NCI-H146 treated with DMSO at 0.1 percent for 48 hours (cell line): ENCODE data around the gene AATK.

Experiments used
- DNase-seq: peaks from one replicate; lab custom pipeline; 2025; ENCODE audit not compliant: unreplicated experiment; lab: John Stamatoyannopoulos, UW

Gene AATK

DNA sequence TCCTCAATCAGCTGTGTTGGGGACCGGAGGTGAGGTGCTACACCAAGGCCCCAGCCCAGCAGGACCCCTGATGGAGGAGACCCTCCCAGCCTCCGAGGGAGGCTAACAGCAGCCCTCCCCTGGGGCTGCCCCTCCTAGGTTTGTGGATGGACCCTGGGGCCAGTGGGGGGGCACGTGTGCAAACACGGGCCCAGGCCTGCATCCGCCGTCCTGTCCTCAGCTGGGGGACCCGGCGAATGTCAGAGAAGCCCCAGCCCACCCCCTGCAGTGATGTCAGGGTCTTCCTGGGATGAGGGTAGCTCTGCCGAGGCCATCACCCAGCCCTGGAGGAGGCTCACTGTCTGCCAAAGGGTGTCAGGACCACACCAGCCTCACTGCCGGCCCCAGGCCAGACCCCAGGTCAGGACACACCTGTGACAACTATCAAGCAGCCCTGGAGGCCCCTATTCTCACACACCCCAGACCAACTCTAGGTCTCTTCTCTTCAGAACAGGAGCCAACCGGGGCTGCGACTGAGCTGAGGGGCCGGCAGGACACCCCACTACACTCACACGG lies 30.0 kb upstream of the AATK start:
- DNase-seq: no peak

DNA sequence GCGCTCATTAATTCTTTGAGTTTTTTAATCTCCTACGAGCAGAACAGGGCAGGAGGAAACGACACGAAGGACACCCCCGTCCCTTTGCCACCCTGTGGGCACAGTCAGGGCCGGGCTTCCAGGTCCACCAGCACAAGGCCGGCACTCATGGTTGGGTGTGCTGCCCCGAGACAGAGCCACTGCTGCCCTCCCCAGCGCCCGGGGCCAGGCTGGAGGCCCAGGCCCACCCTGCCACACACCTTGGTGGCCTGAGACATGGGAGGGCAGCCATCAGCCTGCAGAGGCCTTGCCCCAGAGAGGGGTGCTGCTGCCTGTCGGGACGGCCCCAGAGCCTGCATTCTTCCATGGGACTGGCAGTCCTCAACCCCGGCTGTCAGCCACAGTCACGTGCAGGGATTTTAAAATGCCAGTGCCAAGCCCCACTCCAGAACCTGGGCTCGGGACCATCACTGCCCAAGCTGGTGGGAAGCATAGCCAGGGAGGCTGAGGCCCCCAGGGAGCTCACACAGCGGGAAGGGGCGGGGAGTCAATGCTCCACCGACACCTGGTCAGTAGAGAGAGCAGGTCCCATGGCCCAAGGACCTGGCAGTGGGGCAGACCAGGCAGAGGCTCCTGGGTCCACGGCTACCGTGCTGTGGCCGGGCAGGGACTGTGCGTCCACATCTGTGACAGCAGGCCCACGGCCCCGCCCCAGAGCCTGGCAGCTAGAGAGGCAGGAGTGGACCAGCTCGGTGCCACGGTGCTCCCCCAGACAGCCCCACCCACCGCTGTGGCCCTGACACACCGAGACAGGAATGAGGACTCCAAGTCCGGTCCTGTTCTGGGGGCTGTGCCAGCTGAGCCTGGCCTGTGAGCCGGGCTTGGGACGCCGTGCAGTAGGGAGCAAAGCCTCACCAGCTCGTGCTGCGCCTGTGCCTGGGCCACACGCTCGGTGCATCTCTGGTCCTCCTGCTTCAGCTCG lies 29.2 kb upstream of the AATK start:
- no peak for DNase-seq

DNA sequence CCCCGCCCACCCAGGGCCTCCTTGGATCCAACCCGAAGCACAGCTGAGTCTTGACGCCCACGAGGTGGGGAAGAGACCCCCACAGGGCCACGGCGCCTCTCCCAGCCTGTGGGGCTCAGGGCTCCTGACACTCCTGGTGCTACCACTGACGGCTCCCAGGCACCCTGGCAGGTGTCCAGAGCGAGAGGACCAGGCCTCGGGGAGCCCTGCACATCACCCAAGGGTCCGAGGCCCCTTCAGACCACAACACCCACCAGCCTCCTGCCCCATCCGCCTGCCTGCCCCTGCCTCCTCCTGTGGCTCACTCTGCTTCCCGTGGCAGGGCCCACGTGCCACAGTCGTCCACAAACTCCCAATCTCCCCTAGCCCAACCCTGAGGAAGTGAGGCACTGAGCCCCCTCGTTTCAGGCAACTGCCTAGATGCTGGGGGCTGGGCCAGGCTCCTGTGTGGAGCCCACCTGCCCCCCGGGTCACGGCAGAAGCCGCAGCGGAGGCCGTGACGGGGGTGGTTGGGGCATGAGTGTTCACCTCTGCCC lies 28.3 kb upstream of the AATK start:
- DNase-seq: no peak

DNA sequence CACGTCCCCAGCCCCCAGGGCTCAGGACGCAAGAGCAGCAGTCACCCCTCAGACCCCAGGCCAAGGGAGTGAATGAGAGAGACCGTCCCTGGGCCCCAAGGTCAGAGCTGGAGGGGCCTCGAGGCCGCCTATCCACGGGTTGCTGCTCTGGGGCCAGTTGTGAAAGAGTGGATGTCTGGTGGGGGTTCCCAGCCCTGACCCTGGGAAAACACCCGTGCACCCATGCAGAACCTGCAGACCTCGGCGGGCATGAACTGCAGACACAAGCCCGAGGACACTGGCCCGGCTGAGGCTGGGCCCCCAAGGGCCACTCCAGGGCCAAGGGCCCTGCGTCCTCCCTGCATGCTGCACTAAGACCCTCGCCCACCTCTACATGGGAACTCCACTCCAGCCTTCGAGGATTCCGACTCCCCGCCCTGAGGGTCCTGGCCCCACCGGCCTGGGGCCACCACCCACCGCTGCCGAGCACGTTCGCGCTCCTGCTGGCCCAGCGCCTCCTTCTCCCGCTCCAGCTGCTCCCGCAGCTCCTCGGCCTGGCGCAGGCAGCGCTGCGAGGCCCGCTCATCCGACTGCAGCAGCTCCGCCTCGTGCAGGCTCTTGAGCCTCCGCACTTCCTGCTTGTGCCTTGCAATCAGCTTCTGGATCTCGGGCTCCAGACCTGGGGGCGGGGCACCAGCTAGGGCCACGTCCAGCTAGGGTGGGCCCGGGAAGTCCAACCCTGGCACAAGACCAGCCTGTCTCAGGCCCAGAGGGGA lies 27.6 kb upstream of the AATK start:
- DNase-seq: no peak

GRCh38 chr17:81193051-81193410 lies 27.0 kb upstream of the AATK start:
- DNase-seq: no peak

GRCh38 chr17:81192386-81193050 lies 26.5 kb upstream of the AATK start:
- DNase-seq: no peak

DNA sequence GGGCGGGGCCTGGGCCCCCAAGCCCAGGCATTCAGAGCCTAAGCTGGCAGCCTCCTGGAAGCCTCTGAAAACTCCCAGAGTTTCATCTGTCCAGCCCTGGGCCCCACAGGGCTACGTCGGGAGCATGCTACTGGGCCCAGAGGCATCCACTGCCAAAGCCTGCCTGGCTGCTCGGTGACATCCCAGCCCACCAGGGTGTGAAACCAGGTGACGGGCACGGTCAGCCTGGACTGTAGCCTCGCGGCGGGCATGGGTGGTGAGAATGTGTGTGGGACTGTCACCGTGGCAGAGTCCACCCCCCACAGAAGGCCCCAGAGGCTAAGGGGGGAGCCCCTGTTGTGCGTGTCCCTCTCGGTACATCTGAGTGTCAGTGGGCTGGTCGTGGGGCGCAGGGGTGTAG lies 25.6 kb upstream of the AATK start:
- DNase-seq: no peak

DNA sequence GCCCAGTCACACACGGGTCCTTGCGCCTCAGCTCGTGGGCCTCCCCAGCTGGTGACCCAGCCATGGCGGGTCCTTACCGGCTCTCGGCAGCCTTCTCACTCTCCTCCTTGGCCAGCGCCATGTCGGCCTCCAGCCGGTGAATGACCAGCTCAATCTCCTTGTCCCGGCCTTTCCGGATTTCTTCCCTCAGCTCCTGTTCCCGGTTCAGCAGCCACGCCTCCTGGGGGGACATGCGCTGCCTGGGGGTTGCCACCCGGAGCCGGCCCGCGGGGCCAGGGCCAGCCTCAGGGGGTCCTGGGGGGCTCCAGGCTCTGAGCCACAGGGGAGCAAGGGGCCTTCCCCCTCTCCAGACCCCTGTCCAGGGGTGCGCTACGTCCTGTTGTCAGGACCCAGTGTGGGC lies 25.1 kb upstream of the AATK start:
- DNase-seq: no peak

DNA sequence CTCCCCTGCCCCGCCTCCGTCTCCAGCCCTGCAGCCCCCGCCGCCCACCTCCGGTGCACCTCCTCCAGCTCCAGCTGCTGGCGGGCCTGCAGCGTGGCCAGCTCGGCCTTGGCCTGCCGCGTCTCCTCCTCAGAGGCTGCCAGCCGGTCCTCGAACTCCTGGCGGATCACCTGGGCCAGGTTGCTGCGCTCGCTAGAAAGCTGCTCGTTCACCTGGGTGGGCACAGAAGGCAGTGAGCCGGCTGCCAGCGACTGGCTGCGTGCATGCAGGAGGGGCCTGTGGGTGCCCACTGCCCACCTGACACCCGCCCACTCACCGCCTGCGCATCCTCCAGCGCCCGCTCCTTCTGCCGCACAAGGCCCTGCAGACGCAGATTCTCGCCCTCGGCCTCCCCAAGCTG lies 24.6 kb upstream of the AATK start:
- no peak for DNase-seq

DNA sequence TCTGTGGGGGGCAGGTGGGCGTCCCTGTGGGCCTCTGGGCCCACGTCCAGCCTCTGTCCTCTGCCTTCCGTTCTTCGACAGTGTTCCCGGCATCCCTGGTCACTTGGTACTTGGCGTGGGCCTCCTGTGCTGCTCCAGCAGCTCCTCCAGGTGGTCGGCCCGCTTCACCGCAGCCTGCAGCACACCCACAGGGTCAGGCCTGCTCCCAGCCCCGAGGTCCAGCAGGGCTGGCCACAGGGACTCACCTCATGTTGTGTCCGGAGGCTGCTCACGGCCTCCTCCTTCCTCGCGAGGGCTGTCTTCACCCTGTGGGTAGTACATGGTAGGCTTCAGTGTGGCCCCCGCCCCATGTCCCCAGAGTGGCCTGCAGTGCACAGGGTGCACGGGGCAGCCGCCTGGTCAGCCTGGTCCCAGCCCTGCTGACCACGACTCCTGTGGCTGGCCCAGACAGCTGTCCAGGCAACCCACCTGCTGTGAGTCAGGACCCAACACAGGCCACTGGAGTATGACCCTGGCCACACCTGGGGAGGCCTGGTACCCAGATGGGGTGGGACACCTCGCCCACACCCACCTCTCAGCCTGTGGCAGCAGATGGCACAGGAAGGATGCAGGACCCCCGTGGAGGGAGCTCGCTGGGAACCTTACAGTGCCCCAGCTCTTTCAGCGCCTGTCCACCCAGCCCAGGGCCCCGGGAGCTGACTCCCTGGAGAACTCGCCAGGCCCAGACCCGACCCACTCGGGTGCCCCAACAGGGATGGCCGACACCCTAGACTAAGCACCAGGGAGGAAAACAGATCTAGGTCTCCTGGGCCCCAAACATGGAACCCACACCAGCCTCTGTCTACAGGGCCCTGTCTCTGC lies 23.9 kb upstream of the AATK start:
- DNase-seq: no peak

DNA sequence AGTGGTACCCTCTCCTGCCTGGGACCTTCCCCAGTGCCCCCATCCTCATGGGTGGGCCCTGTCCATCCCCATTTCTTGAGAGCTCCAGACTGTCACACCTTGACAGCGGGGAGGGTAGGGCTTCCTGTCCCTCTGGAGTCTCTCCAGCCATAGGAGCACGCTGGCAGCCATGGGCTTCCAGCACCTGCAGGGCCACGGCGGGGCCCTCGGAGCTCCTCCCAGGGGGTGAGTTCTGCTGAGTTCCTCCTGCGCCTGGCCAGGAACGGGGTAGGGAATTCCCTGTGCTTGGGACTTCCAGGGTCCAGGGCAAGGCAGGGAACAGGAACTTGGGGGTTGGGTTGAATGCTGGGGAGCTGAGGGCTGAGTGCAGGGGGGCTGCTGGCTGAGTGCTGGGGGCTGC lies 23.0 kb upstream of the AATK start:
- no peak for DNase-seq

DNA sequence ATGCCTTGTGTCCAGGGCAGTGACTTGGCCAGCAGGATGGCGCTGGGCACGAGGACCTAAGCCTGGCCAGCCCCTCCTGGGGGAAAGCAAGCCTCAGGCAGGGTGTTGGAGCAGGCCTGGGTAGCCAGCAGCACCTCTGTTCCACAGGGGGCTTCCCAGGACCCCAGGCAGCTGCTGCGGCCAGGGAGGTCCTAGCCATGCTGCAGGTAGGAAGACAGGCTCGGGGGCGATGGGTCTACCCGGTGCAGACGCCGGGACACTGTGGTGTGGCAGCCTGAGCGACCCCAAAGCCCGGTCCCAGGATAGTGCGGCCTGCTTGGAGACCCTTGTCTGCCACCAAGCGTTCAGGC lies 22.4 kb upstream of the AATK start:
- DNase-seq: no peak

GRCh38 chr17:81187586-81188490 lies 21.8 kb upstream of the AATK start:
- DNase-seq: no peak

DNA sequence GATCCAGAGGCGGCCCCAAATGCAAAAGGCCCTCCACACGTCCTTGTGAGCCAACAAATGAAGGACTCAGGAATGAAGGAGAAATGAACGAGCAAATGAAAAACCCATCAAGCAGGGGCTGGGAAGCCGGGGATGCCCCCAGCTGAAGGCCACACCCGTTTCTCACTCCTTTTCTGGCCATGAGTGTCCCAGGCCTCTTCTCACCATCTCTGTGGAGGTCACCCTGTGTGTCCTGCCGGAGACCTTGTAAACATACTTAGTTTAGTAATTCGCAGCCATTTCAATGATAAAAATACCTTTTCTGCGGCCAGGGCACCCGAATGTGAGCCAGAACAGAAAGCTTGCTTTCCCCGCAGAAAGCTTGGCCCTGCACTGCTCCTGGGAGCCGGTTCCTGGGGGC lies 21.1 kb upstream of the AATK start:
- no peak for DNase-seq

DNA sequence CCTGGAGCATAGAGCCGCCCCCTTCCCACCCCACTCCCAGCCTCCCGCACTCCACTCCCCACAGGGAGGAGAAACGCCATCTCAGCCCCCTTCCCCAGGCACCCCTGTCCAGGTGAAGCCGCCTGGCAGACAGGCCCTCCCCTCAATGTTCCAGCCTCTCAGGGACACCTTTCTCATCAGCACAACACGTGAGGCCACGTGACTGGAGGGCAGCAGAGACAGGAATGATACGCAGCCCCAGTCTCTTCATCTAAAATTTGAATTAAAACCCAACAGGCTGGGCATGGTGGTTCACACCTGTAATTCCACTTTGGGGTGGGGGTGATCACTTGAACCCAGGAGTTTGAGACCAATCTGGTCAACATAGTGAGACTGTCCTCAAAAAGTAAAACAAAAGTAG lies 20.2 kb upstream of the AATK start:
- DNase-seq: no peak

GRCh38 chr17:81184555-81184954 lies 18.5 kb upstream of the AATK start:
- no peak for DNase-seq

GRCh38 chr17:81183807-81184206 lies 17.8 kb upstream of the AATK start:
- DNase-seq: no peak

- no peak for DNase-seq
Observed at GRCh38 chr17:81183316-81183715, 17.3 kb upstream of the AATK start.

GRCh38 chr17:81182596-81182995 lies 16.6 kb upstream of the AATK start:
- no peak for DNase-seq
